GM20000 (cell line): ENCODE results near the gene CD44.

ENCODE experiments used
- DNase-seq: peaks from one replicate; pipeline ENCODE4 v3.0.0; 2012; ENCODE audit warnings: low spot score
- TF ChIP-seq, protein P1 (sequence below): IDR thresholded peaks from 2 replicates; pipeline ENCODE4 v1.5.1; 2012; ENCODE audit warnings: mild to moderate bottlenecking, control low read depth; ENCODE audit errors: extremely low read depth, missing control alignments

Gene CD44

DNA sequence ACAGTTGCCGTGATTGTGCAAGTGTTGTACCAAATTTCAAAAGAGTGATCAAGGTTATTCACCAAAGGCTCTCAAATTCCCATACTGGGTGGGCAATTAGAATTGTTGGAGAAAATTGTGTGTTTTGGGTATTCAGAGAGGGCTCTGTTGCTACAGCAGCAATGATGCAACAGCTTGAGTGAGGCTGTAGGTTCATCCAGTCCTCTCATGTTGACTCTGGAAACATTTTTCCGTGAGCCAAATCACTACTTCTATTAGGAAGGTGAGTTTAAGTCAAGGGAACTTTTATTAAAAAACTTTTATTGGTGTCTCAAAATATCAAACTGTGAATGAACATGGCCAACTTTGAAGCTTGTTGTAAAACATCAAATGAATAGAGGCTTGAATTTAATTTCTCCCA lies 116.5 kb downstream of the CD44 start:
- DNase-seq: no peak
- TF ChIP-seq, protein P1, sequence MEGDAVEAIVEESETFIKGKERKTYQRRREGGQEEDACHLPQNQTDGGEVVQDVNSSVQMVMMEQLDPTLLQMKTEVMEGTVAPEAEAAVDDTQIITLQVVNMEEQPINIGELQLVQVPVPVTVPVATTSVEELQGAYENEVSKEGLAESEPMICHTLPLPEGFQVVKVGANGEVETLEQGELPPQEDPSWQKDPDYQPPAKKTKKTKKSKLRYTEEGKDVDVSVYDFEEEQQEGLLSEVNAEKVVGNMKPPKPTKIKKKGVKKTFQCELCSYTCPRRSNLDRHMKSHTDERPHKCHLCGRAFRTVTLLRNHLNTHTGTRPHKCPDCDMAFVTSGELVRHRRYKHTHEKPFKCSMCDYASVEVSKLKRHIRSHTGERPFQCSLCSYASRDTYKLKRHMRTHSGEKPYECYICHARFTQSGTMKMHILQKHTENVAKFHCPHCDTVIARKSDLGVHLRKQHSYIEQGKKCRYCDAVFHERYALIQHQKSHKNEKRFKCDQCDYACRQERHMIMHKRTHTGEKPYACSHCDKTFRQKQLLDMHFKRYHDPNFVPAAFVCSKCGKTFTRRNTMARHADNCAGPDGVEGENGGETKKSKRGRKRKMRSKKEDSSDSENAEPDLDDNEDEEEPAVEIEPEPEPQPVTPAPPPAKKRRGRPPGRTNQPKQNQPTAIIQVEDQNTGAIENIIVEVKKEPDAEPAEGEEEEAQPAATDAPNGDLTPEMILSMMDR: no peak

DNA sequence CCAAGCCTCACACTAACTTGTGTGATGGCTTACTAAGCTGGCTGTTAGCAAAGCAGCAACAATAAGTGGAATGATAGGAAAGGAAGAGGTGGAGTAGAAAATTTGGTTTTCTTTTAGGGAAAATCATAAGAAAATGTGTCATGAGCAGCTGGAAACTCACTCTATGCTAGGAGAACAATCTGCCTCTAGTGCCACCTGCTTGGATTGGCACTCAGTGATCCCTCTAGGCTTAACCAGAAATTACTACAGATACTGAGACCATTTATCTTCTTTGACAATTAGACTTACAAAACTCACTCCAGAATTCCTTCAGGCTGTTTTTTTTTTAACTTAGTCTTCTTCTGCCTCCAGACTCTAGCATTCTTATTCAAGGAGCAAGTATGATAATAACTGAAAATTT lies 117.3 kb downstream of the CD44 start:
- no peak for DNase-seq
- TF ChIP-seq, protein P1: no peak

DNA sequence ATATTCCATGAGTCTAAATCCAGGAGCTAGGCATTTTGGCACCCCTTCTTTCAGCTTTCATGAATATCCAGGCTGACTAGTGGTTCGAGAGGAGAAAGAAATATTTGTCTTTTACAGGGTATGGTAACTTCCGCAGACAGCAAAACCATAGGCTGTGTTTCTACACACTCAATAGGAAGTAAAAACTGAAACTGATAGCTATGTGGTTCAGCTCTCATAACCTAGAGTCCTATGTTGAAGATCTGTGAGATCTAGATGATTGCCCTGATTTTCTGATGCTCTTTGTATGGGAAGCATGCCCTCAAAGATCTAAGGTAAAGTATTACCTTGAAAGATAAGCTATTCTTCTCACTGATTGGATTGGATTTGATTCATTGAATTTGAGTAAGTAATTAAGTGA lies 118.3 kb downstream of the CD44 start:
- DNase-seq: peak; percentile 72

DNA sequence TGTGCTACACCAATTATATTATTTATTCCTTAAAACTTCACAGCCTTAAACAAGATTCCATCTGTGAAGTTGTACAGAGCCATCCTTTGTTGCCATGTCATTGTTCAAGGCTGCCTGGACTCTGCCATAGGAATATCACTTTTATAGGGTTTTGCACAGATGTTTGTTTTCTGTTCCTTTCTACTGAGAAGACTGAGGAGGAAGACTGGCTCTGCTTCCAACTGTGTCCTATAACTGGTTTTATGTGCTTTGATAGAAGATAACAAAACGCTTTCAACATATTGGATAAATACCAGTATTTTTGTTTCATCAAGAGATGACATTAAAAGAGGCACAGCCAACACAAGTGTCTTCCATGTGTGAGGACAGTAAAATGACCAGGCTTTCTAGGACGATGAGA lies 120.6 kb downstream of the CD44 start:
- TF ChIP-seq, protein P1: no peak
- no peak for DNase-seq

More for the DNA sequence above, 118.3 kb downstream of the CD44 start:
- TF ChIP-seq, protein P1: no peak

DNA sequence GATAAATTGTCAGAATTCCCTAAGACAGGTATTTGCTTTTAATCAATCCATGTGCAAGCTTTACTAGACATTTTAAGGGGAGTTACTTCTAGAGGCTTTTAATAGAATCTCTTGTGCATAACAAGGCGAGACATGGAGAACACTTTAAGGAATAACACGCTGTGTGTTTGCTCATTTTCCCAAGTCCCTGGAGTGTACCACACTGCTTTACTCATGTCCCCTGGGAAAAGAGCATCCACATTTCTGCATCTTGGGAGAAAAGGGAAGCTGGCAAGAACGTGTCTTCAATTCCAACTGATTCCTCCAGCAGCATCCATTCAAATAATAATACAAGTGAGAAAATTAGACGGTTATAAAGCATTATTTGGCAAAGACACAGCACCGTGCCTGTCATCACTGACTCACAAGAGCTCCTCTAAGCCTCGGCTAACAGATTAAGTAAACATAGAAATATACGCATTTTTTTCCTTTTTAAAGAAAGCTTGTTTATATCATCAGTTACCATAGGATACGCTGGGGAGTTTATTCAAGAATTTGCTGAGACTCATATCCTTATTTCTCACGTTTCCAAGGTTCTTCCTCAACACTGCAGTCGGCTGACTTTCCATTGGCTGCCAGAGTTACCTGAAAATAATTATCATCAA lies 121.5 kb downstream of the CD44 start:
- no peak for DNase-seq
- TF ChIP-seq, protein P1: no peak

DNA sequence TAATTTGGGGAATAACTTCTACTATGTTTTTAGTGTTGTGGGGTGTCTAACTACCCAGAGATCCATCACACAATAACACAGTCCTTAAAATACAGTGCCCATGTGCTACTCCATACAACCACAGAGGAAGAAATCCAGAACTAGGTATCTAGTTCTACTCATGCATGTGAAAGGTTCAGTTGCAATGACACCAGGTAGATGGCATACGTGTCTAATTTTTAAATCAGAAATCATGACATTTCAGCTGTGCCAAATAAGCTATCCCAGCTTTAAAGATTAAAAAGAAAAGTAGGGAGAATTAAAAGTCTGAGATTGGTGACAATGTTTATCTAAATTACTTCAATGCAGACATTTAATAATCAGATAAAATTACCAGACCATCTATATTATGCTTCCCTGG lies 122.2 kb downstream of the CD44 start:
- TF ChIP-seq, protein P1: no peak
- DNase-seq: no peak

DNA sequence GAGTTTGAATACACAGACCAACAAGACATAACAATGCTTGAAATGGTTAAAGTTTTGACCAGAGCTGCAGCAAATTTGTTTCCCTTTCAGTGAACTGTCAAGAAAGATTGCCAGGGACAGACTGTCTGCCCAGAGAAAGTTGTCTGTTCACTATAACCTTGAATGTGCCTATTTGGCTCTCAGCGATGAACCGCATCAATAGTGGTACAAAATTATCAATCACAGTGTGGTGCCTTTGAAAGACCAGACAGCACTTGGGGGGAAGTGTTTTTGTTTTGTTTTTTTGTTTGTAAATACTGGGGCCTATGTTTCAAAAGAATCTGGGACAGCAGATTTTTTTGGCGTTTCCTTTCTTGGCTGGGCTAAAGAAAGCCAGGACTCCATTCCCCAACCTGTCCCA lies 123.1 kb downstream of the CD44 start:
- TF ChIP-seq, protein P1: no peak

More for the DNA sequence above, 123.1 kb downstream of the CD44 start:
- no peak for DNase-seq
